MG63 (cell line): ENCODE results near the gene DYNLT3. TPM values are rescaled to one million over a fixed set of nuclear protein-coding genes. Genes with fewer than 3 reads are reported as not detected.

Experiments used
- DNase-seq: peaks from one replicate; pipeline ENCODE4 v3.0.0-alpha.2; 2020
- H3K27me3 ChIP-seq: fragments of 250-450 bp; sonication (Bioruptor Pico); 2 replicates; pipeline ENCODE4 v1.5.1; 2020; ENCODE audit warnings: mild to moderate bottlenecking, moderate library complexity
- H3K36me3 ChIP-seq: fragments of 250-450 bp; sonication (Bioruptor Pico); 2 replicates; pipeline ENCODE4 v1.5.1; 2020; ENCODE audit warnings: mild to moderate bottlenecking, moderate library complexity
- H3K4me3 ChIP-seq: fragments of 250-450 bp; sonication (Bioruptor Pico); 2 replicates; pipeline ENCODE4 v1.5.1; 2020; ENCODE audit warnings: mild to moderate bottlenecking, moderate library complexity
- H3K9me3 ChIP-seq: fragments of 250-450 bp; sonication (Bioruptor Pico); 2 replicates; pipeline ENCODE4 v1.5.1; 2020; ENCODE audit warnings: mild to moderate bottlenecking, moderate library complexity
- total RNA-seq: library from RNA; depleted of rRNA; stranded (reverse); fragments of >200 nt; shearing (Covaris generic); gene quantifications from 2 replicates; pipeline ENCODE4 v1.2.3, GENCODE V29; 2014; ENCODE audit warnings: low replicate concordance; rRNA removed

Gene DYNLT3
- total RNA-seq, 1 experiment from 2014 or later = 22.4 TPM

- Histone ChIP-seq H3K27me3 (no peaks in the 10 kb centered on the region), H3K4me3 (no peak overlapping the region), H3K36me3 (no peaks in the 10 kb centered on the region), H3K9me3 (no peaks in the 10 kb centered on the region)
- no peak for DNase-seq
Measured at GRCh38 chrX:37813570-37813969, 33.8 kb downstream of the DYNLT3 start.

- Histone ChIP-seq H3K9me3 (no peaks in the 10 kb centered on the region), H3K36me3 (no peaks in the 10 kb centered on the region), H3K27me3 (no peaks in the 10 kb centered on the region), H3K4me3 (no peak overlapping the region)
- DNase-seq = no peak
Measured at GRCh38 chrX:37812110-37812509, 35.3 kb downstream of the DYNLT3 start.

GRCh38 chrX:37809970-37810369 lies 37.4 kb downstream of the DYNLT3 start:
- no peaks in the 10 kb centered on the region for H3K36me3 ChIP-seq
- no peaks in the 10 kb centered on the region for H3K27me3 ChIP-seq
- no peaks in the 10 kb centered on the region for H3K9me3 ChIP-seq
- DNase-seq = no peak
- no peak overlapping the region for H3K4me3 ChIP-seq

- no peaks in the 10 kb centered on the region for H3K27me3 ChIP-seq
- no peaks in the 10 kb centered on the region for H3K9me3 ChIP-seq
- no peak for DNase-seq
- no peaks in the 10 kb centered on the region for H3K36me3 ChIP-seq
- no peak overlapping the region for H3K4me3 ChIP-seq
Measured at GRCh38 chrX:37803057-37803456, 44.3 kb downstream of the DYNLT3 start.

GRCh38 chrX:37802028-37802427 lies 45.3 kb downstream of the DYNLT3 start:
- Histone ChIP-seq H3K36me3 (no peaks in the 10 kb centered on the region), H3K27me3 (no peaks in the 10 kb centered on the region), H3K9me3 (no peaks in the 10 kb centered on the region), H3K4me3 (no peak overlapping the region)
- DNase-seq = no peak

- H3K4me3 ChIP-seq = no peak overlapping the region
- H3K36me3 ChIP-seq = no peaks in the 10 kb centered on the region
- H3K9me3 ChIP-seq = no peaks in the 10 kb centered on the region
- H3K27me3 ChIP-seq = no peaks in the 10 kb centered on the region
- no peak for DNase-seq
Measured at GRCh38 chrX:37800717-37801116, 46.7 kb downstream of the DYNLT3 start.

- no peaks in the 10 kb centered on the region for H3K36me3 ChIP-seq
- H3K9me3 ChIP-seq = no peaks in the 10 kb centered on the region
- H3K27me3 ChIP-seq = no peaks in the 10 kb centered on the region
- DNase-seq = no peak
- H3K4me3 ChIP-seq = no peak overlapping the region
Measured at GRCh38 chrX:37799936-37800335, 47.4 kb downstream of the DYNLT3 start.

GRCh38 chrX:37796805-37797204 lies 50.6 kb downstream of the DYNLT3 start:
- Histone ChIP-seq H3K36me3 (no peaks in the 10 kb centered on the region), H3K27me3 (no peaks in the 10 kb centered on the region), H3K4me3 (no peak overlapping the region), H3K9me3 (no peaks in the 10 kb centered on the region)
- DNase-seq = no peak

- H3K4me3 ChIP-seq = no peak overlapping the region
- no peaks in the 10 kb centered on the region for H3K27me3 ChIP-seq
- no peak for DNase-seq
- no peaks in the 10 kb centered on the region for H3K9me3 ChIP-seq
- H3K36me3 ChIP-seq = no peaks in the 10 kb centered on the region
Measured at GRCh38 chrX:37796310-37796709, 51.1 kb downstream of the DYNLT3 start.

Other genes with a start within 250 kb of the DYNLT3 start
- gene XK, start 161.8 kb downstream of the DYNLT3 start, total RNA-seq = 0.53 and 1.3 TPM in 2 replicates
- gene CYBB, start 67.5 kb downstream of the DYNLT3 start, total RNA-seq = 0.20 TPM in 1 of 2 replicates, not detected in the other
- gene SYTL5, start 159.0 kb upstream of the DYNLT3 start, total RNA-seq = not detected in 2 replicates